WTC11 (cell line): ENCODE measurements around the gene STK32B.

ENCODE experiments used
- CBFB ChIP-seq: sonication (generic); formaldehyde crosslinking; IDR thresholded peaks from 2 replicates; pipeline ENCODE4 v1.8.1; 2022; ENCODE audit warnings: mild to moderate bottlenecking, low read depth, missing genetic modification reagents
- ETV6 ChIP-seq: sonication (generic); formaldehyde crosslinking; IDR thresholded peaks from 2 replicates; pipeline ENCODE4 v1.8.1; 2022; ENCODE audit warnings: mild to moderate bottlenecking, missing genetic modification reagents
- TF ChIP-seq, protein P1 (sequence below): fragments of 200-600 bp; IDR thresholded peaks from 2 replicates; pipeline ENCODE4 v1.8.0; 2022; ENCODE audit warnings: antibody characterized with exemption
- TF ChIP-seq, protein P2 (sequence below): sonication (generic); formaldehyde crosslinking; IDR thresholded peaks from 2 replicates; pipeline ENCODE4 v1.8.0; 2022; ENCODE audit warnings: missing genetic modification reagents
- TF ChIP-seq, protein P3 (sequence below): sonication (generic); formaldehyde crosslinking; IDR thresholded peaks from 2 replicates; pipeline ENCODE4 v1.8.1; 2022; ENCODE audit warnings: low read depth, missing genetic modification reagents, borderline replicate concordance

DNA sequence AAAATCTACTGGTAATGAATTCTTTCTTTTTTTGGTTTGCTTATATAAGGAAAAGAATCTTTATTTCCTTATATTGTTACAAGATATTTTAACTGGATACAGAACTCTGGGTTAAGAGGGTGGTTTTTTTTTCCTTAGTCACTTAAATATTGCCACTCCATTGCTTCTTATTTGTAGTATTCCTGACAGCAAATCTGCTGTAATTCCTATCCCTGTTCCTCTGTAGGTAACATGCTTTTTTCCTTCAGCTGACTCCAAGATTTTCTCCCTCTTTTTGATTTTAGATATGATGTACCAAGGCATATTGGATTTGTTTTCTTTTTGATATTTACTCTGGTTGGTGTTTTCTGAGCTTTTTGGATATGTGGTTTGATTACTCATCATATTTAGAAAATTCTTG is 378.5 kb downstream of the STK32B start:
- TF ChIP-seq, protein P1, sequence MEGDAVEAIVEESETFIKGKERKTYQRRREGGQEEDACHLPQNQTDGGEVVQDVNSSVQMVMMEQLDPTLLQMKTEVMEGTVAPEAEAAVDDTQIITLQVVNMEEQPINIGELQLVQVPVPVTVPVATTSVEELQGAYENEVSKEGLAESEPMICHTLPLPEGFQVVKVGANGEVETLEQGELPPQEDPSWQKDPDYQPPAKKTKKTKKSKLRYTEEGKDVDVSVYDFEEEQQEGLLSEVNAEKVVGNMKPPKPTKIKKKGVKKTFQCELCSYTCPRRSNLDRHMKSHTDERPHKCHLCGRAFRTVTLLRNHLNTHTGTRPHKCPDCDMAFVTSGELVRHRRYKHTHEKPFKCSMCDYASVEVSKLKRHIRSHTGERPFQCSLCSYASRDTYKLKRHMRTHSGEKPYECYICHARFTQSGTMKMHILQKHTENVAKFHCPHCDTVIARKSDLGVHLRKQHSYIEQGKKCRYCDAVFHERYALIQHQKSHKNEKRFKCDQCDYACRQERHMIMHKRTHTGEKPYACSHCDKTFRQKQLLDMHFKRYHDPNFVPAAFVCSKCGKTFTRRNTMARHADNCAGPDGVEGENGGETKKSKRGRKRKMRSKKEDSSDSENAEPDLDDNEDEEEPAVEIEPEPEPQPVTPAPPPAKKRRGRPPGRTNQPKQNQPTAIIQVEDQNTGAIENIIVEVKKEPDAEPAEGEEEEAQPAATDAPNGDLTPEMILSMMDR = no peak
- TF ChIP-seq, protein P2, sequence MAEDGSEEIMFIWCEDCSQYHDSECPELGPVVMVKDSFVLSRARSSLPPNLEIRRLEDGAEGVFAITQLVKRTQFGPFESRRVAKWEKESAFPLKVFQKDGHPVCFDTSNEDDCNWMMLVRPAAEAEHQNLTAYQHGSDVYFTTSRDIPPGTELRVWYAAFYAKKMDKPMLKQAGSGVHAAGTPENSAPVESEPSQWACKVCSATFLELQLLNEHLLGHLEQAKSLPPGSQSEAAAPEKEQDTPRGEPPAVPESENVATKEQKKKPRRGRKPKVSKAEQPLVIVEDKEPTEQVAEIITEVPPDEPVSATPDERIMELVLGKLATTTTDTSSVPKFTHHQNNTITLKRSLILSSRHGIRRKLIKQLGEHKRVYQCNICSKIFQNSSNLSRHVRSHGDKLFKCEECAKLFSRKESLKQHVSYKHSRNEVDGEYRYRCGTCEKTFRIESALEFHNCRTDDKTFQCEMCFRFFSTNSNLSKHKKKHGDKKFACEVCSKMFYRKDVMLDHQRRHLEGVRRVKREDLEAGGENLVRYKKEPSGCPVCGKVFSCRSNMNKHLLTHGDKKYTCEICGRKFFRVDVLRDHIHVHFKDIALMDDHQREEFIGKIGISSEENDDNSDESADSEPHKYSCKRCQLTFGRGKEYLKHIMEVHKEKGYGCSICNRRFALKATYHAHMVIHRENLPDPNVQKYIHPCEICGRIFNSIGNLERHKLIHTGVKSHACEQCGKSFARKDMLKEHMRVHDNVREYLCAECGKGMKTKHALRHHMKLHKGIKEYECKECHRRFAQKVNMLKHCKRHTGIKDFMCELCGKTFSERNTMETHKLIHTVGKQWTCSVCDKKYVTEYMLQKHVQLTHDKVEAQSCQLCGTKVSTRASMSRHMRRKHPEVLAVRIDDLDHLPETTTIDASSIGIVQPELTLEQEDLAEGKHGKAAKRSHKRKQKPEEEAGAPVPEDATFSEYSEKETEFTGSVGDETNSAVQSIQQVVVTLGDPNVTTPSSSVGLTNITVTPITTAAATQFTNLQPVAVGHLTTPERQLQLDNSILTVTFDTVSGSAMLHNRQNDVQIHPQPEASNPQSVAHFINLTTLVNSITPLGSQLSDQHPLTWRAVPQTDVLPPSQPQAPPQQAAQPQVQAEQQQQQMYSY = no peak
- TF ChIP-seq, protein P3, sequence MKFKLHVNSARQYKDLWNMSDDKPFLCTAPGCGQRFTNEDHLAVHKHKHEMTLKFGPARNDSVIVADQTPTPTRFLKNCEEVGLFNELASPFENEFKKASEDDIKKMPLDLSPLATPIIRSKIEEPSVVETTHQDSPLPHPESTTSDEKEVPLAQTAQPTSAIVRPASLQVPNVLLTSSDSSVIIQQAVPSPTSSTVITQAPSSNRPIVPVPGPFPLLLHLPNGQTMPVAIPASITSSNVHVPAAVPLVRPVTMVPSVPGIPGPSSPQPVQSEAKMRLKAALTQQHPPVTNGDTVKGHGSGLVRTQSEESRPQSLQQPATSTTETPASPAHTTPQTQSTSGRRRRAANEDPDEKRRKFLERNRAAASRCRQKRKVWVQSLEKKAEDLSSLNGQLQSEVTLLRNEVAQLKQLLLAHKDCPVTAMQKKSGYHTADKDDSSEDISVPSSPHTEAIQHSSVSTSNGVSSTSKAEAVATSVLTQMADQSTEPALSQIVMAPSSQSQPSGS = no peak
- TF ChIP-seq CBFB (CRISPR knock-in tag) = no peak
- TF ChIP-seq ETV6 = no peak
